GM11168 (cell line): Measurements from ENCODE around the gene SPC24.

ENCODE experiments used
- in situ Hi-C: fragments of 300-500 bp; cut with MboI; formaldehyde crosslinking; loops from one replicate; pipeline ENCODE4 v1.12.0; 2022; ENCODE audit warnings: low sequenced_read_pairs; ENCODE audit not compliant: unreplicated experiment

SPC24 gene, protein sequence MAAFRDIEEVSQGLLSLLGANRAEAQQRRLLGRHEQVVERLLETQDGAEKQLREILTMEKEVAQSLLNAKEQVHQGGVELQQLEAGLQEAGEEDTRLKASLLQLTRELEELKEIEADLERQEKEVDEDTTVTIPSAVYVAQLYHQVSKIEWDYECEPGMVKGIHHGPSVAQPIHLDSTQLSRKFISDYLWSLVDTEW

GRCh38 chr19:11155373-11156120 is at the start of gene SPC24:
TSS of gene SPC24 (minus strand) at chr19:11155782. CDS start at chr19:11155776, 6 bp downstream.
- in situ Hi-C loops = no loop called here

- in situ Hi-C loops = loop anchor here (5.0 kb wide), 2 partner anchors 58 to 163 kb away; no protein-coding TSS in a partner anchor
These were observed 49.4 kb upstream of the SPC24 start for GRCh38 chr19:11204943-11205349.

GRCh38 chr19:11204076-11204602 is 48.6 kb upstream of the SPC24 start:
- in situ Hi-C loops = loop anchor here (5.0 kb wide), 1 partner anchor 57 kb away; no protein-coding TSS in a partner anchor

DNA sequence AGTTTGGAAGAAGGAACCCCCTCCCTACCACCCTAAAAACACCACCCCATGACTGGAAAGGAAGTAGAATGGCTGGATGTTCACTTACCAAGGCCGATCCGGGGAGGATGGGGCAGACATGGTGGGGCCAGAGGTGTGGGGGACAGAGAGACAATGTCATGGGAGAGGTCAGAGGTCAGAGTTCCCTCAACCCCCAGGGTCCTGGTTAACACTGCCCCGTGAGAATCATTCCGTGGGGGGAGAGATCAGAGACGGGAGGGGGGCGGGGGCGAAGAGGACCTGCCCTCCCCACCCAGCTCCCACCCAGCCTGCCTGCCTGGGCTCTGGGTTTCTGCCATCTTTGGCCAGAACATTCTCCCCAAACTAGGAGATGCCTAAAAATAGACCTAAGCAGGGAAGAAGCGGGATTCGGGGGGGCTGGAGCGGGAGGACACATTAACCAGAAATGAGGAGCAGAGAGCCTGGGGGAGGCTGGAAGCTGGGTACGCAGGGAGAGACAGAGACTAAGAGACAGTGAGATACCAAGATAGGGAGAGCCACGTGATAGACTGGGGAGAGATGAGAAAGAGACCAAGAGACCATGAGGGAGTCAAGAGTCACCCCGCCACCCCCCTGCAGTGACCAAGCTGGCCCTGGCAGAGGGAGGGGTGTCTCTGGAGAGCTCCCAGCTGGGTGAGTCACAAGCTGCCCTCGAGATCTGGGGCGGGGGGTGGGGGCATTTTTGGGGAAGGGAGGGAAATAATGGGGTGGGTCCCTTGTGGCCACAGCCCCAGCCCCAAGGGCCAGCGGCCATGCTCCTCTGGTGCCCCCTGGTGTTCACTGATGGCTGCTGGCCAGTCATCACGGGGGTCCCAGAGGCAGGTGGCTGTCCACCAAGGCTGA is 47.9 kb upstream of the SPC24 start:
- in situ Hi-C loops = loop anchor here (5.0 kb wide), 1 partner anchor 56 kb away; no protein-coding TSS in a partner anchor

DNA sequence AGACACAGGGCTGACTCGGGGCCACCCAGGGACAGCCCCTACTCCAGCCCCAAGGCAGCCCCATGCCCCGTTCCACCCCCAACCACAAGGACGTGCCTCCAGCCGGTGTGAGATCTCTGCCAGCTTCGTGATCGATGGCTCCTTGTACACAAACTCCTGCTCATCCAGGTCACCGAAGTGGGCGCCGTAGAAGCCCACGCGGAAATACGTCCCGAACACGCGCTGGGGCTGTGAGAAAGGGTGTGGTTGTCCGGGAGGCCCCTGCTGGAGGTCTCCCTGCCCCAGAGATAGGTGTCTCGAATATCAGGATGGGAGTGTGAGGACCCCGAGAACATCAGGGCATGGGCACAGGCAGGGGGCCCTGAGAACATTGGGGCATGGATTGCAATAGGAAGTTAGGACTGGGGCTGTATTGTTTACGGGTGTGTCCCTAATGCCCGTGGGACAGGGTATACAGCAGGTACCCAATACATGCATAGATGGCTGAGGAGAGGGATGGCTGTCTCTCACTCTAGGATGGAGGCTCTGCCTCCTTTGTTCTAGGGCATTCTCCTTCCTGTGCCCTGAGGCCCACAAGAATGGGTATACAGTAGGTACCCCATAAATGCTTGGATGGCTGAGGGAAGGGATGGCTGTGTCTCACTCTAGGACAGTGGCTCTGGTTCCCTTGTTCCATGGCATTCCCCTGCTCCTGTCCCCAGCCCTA is 47.1 kb upstream of the SPC24 start:
- in situ Hi-C loops = loop anchor here (5.0 kb wide), 1 partner anchor 55 kb away; no protein-coding TSS in a partner anchor

GRCh38 chr19:11201791-11202190 is 46.2 kb upstream of the SPC24 start:
- in situ Hi-C loops = loop anchor here (5.0 kb wide), 1 partner anchor 54 kb away; no protein-coding TSS in a partner anchor

GRCh38 chr19:11200931-11201330 is 45.3 kb upstream of the SPC24 start:
- in situ Hi-C loops = loop anchor here (5.0 kb wide), 1 partner anchor 54 kb away; no protein-coding TSS in a partner anchor

DNA sequence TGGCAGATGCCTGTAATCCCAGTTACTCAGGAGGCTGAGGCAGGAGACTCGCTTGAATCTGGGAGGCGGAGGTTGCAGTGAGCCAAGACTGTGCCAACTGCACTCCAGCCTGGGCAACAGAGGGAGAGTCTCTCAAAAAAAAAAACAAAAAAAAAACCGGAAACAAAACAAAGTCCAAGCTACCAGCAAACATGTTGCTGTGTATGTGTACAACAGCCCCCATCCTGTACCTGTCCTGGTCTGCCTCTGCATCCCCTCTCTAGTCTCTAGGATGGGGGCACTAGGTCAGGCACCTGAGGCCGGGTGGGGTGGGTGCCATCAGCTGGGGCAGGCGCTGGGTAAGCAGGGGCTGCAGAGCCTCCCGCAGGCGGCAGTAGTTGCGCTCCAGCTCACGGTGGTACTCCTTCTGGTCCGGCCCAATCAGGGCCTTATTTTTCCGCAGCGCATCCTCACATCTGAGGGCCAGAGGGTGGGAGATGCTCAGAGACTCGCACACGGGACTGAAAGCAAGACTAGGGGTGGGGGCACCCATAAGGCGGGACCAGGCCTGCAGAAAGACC is 44.5 kb upstream of the SPC24 start:
- in situ Hi-C loops = loop anchor here (5.0 kb wide), 1 partner anchor 53 kb away; no protein-coding TSS in a partner anchor

GRCh38 chr19:11199517-11199916 is 43.9 kb upstream of the SPC24 start:
- in situ Hi-C loops = no loop called here

DNA sequence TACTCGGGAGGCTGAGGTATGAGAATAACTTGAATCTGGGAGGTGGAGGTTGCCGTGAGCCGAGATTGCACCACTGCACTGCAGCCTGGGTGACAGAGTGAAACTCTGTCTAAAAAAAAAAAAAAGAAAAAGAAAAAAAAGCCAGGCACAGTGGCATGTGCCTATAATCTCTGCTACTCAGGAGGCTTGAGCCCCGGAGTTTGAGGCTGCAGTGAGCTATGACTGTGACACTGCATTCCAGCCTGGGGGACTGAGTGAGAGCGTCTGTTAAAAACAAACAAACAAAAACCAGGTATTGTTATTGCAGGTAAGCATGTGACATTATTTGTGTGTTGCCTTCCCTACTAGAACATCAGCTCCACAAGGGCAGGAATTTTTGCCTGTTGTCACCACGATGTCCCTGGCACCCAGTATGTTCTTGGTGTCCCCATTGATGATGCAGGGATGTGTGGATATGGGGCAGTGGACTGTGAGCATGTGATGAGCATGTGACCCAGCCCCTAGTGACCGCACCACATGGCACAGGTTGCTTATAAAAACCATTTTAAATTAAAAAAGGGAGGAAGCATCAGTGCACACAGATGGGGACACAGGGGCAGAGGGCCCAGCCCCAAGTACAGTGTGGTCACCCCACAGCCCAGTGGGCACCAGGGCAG is 43.3 kb upstream of the SPC24 start:
- in situ Hi-C loops = no loop called here

DNA sequence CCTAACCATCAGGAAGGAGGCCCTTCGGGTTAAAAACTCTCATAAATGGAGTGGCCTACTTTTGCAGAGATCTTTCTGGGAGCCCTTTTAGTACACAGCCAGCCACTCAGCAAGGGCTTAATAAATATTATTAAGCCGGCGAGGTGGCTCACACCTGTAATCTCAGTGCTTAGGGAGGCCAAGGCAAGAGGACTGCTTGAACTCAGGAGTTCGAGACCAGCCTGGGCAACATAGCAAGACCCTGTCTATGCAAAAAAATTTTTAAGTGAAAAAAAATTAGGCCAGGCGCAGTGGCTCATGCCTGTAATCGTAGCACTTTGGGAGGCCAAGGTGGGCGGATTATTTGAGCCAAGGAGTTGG is 42.6 kb upstream of the SPC24 start:
- in situ Hi-C loops = no loop called here

DNA sequence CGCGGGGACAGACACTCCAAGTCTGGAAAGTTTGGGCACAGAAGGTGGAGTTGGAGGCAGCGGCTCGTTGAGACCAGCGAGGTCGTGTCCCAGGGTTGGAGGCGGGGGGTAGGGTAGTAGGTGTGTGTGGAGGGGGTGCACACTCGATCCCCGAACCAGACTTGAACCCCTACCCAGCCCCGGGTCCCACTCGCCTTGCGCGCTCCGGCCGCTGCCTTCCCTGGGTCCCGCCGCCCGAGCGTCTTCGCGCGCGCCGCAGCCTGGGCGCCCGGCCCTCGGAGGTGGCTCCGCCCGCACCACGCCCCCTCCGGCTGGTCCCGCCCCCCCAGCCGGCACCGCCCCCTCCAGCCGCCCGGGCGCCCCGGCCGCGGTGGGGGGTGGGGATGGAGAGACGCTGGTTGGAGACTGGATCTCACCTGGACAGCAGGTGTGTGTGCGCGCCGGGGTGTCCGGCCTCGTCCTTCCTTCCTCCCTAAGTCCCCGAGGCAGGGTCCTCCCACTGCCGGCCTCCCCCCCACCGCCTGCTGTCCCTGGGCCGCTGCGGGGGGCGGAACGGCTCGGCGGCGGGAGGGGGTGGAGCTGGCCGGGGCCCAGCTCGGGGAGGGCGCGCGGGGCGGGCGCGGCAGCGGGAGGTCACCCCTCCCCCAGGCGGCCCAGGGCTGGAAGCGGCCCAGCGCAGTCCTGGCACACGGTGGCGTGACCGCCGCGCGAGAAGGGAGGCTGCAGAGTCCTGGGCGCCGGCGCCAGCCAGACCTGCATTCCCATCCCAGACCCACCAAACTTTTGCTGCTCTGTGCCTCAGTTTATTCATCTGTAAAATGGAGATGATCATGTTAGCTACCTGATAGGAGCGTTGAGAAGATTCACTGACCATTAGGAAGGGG is 42.0 kb upstream of the SPC24 start, which contains the start of gene KANK2:
Gene KANK2, minus strand, starts transcription at position 255 of the 884 bp plus-strand sequence. CDS start 3,034 bp downstream, outside the sequence.
- in situ Hi-C loops = no loop called here

DNA sequence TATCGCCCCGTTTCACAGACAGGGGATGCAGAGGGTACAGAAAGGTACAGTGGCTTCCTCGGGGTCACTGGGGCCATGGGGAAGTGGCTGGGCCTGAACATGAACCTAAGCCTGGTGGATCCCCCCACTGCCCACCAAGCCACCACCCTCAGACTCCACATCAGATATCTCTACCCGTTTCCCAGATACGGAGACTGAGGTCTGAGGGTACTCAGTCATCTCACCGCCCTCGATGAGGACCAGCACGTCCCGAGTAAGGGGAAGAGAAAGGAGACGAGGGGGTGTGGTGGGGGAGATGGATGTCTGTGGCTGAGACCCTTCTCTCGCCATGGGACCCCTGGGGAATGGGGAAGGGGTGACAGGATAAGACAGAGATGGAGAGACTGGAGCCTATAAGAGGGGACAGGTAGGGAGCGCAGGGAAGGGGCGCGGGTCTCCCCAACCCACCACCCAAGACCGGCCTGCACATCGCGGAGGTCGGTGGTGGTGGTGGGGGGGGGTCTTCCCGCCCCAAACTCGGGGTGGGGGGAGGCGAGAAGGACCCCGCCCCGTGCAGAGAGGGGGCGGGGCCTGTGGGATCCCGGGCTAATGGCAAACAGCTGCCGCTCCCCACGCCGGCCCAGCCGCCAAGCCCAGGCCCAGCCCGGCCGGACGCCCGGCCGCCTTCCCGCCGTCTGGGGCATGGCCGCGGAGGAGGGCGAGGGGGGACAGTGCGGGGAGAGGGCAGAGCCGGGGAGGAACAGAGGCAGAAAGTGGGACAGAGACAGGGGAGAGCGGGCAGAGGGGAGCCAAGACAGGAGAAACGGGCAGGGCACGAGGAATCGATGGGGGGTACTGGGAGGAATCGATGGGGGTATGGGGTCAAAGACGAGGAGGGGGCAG is 41.1 kb upstream of the SPC24 start:
- in situ Hi-C loops = no loop called here

DNA sequence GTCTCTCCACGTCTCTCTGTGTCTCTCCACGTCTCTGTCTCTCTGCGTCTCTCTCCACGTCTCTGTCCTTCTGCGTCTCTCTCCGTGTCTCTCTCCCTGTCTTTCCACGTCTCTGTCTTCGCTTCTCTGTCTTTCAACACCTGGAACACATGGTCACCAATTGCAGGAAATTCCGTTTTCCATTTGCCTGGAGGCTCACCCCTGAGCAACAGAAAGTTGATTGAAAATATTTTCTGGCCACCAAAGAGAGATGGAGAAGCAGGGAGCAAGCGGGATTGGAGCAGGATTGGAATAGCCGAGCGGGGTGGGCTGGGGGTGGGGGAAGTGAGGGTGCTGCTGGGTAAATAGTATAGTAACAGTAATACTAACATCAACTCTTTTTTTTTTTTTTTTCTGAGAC is 40.1 kb upstream of the SPC24 start:
- in situ Hi-C loops = no loop called here

GRCh38 chr19:11194656-11195558 is 39.3 kb upstream of the SPC24 start:
- in situ Hi-C loops = no loop called here

DNA sequence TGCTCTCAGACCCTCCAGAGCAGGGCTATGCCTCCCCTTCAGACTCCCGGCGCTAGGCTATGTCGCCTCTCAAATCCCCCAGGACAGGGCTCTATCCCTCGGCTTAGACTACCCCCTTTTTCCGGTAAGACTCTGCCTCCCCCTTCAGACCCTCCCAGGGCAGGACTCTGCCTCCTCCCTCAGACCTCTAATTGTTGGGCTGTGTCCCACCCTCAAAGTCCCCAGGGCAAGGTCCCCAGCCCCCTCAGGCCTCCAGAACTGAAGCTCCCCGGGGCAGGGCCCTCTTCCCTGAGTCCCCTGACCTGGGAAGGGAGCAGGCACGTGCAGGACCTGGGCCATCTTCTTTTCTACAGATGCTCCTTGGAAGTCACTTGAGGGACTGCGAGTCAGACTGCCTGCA is 38.6 kb upstream of the SPC24 start:
- in situ Hi-C loops = no loop called here
